HG03045 (cell line): ENCODE measurements around the gene UBASH3B.

ENCODE experiments used
- ATAC-seq: cut with Tn5 transposase; IDR thresholded peaks from one replicate; pipeline ENCODE4 v1.9.1; 2021; ENCODE audit warnings: mild to moderate bottlenecking, moderate library complexity; ENCODE audit not compliant: unreplicated experiment

UBASH3B gene

GRCh38 chr11:122705396-122705795, 49.9 kb downstream of the UBASH3B start:
- no peak for ATAC-seq

- no peak for ATAC-seq
Observed at GRCh38 chr11:122706291-122707088, 51.0 kb downstream of the UBASH3B start.

GRCh38 chr11:122707111-122707510, 51.6 kb downstream of the UBASH3B start:
- ATAC-seq = no peak

GRCh38 chr11:122707901-122708300, 52.4 kb downstream of the UBASH3B start:
- no peak for ATAC-seq

- ATAC-seq = no peak
Observed at GRCh38 chr11:122709039-122709760, 53.7 kb downstream of the UBASH3B start.

- no peak for ATAC-seq
Observed at GRCh38 chr11:122711362-122711761, 55.8 kb downstream of the UBASH3B start.

- ATAC-seq = no peak
Observed at GRCh38 chr11:122711831-122712381, 56.4 kb downstream of the UBASH3B start.

GRCh38 chr11:122714004-122714403, 58.5 kb downstream of the UBASH3B start:
- peak; percentile 47 for ATAC-seq

GRCh38 chr11:122714484-122714883, 59.0 kb downstream of the UBASH3B start:
- ATAC-seq = no peak

- no peak for ATAC-seq
Observed at GRCh38 chr11:122715548-122716440, 60.3 kb downstream of the UBASH3B start.

GRCh38 chr11:122717264-122717867, 61.8 kb downstream of the UBASH3B start:
- ATAC-seq = peak; percentile 66

GRCh38 chr11:122720107-122720881, 64.8 kb downstream of the UBASH3B start:
- no peak for ATAC-seq

GRCh38 chr11:122721201-122721963, 65.9 kb downstream of the UBASH3B start:
- no peak for ATAC-seq

- ATAC-seq = no peak
Observed at GRCh38 chr11:122721964-122722266, 66.4 kb downstream of the UBASH3B start.

GRCh38 chr11:122723106-122723505, 67.6 kb downstream of the UBASH3B start:
- ATAC-seq = no peak

GRCh38 chr11:122723576-122723975, 68.1 kb downstream of the UBASH3B start:
- ATAC-seq = no peak

GRCh38 chr11:122724520-122724919, 69.0 kb downstream of the UBASH3B start:
- no peak for ATAC-seq

- no peak for ATAC-seq
Observed at GRCh38 chr11:122726028-122726427, 70.5 kb downstream of the UBASH3B start.
